Activated naive CD8-positive, alpha-beta T cell treated with anti-CD3 and anti-CD28 coated beads, Interleukin-2, amount 50 U/mL, for 24 hours (primary cell): Measurements from ENCODE around the gene STK11IP.
A peak's percentile ranks its signal among the peaks of the same experiment; 100 is the strongest.

Experiments
- ATAC-seq: fragments of 150-1000 bp; cut with Tn5 transposase; one replicate; pipeline ENCODE4 v1.10.0; 2021
- DNase-seq: peaks from one replicate; pipeline ENCODE4 v3.0.0; 2021
- H3K27ac Mint-ChIP-seq: one replicate; pipeline ENCODE4 v1.8.0; 2021; ENCODE audit warnings: mild to moderate bottlenecking, mixed read lengths
- H3K27me3 Mint-ChIP-seq: one replicate; pipeline ENCODE4 v1.8.0; 2021; ENCODE audit warnings: mixed read lengths
- H3K36me3 Mint-ChIP-seq: one replicate; pipeline ENCODE4 v1.8.0; 2021; ENCODE audit warnings: low read depth, mixed read lengths
- H3K4me1 Mint-ChIP-seq: one replicate; pipeline ENCODE4 v1.8.0; 2021; ENCODE audit warnings: mixed read lengths
- H3K4me3 Mint-ChIP-seq: one replicate; pipeline ENCODE4 v1.8.0; 2021; ENCODE audit warnings: mild to moderate bottlenecking, moderate library complexity, mixed read lengths
- H3K9me3 Mint-ChIP-seq: one replicate; pipeline ENCODE4 v1.8.0; 2021; ENCODE audit warnings: mixed read lengths

Gene STK11IP, protein sequence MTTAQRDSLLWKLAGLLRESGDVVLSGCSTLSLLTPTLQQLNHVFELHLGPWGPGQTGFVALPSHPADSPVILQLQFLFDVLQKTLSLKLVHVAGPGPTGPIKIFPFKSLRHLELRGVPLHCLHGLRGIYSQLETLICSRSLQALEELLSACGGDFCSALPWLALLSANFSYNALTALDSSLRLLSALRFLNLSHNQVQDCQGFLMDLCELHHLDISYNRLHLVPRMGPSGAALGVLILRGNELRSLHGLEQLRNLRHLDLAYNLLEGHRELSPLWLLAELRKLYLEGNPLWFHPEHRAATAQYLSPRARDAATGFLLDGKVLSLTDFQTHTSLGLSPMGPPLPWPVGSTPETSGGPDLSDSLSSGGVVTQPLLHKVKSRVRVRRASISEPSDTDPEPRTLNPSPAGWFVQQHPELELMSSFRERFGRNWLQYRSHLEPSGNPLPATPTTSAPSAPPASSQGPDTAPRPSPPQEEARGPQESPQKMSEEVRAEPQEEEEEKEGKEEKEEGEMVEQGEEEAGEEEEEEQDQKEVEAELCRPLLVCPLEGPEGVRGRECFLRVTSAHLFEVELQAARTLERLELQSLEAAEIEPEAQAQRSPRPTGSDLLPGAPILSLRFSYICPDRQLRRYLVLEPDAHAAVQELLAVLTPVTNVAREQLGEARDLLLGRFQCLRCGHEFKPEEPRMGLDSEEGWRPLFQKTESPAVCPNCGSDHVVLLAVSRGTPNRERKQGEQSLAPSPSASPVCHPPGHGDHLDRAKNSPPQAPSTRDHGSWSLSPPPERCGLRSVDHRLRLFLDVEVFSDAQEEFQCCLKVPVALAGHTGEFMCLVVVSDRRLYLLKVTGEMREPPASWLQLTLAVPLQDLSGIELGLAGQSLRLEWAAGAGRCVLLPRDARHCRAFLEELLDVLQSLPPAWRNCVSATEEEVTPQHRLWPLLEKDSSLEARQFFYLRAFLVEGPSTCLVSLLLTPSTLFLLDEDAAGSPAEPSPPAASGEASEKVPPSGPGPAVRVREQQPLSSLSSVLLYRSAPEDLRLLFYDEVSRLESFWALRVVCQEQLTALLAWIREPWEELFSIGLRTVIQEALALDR

GRCh38 chr2:219597552-219598307, at the start of gene STK11IP:
TSS of gene STK11IP (plus strand) at chr2:219597857. CDS start at chr2:219598120, 263 bp downstream.
- Mint-ChIP-seq H3K27me3 (peaks cover 2% of the 10 kb centered on the region), H3K9me3 (no peaks in the 10 kb centered on the region)
- peak; percentile 93 for DNase-seq

DNA sequence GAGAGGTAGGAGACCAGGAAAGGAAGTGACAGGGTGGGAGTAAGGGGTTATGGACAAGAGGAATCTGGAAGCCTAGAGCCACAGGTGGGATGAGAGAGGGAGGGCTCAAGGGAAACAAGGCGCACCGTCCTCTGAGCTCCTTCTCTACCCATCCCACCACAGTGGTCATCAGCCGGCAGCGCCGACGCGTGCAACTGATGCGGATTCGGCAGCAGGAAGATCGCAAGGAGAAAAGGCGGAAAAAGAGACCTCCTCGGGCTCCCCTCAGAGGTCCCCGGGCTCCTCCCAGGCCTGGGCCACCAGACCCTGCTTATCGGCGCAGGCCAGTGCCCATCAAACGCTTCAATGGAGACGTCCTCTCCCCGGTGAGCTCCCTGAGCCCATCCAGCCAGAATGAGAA, 48.7 kb upstream of the STK11IP start:
- Mint-ChIP-seq H3K27me3 (peaks cover 45% of the 10 kb centered on the region), H3K27ac (no peak overlapping the region), H3K4me3 (no peak overlapping the region), H3K4me1 (peaks cover 14% of the 10 kb centered on the region), H3K36me3 (no peaks in the 10 kb centered on the region), H3K9me3 (no peaks in the 10 kb centered on the region)
- ATAC-seq (no peak), DNase-seq (no peak)

More at GRCh38 chr2:219597552-219598307, at the start of gene STK11IP:
- peaks cover 14% of the 10 kb centered on the region for H3K36me3 Mint-ChIP-seq
- peak within 1 kb of the TSS; percentile 97 for H3K27ac Mint-ChIP-seq
- H3K4me1 Mint-ChIP-seq, result peaks cover 20% of the 10 kb centered on the region
- peak within 1 kb of the TSS; percentile 95 for H3K4me3 Mint-ChIP-seq
- ATAC-seq, result peak; percentile 91

GRCh38 chr2:219549619-219550018, 48.0 kb upstream of the STK11IP start:
- Mint-ChIP-seq H3K36me3 (no peaks in the 10 kb centered on the region), H3K4me3 (no peak overlapping the region)

GRCh38 chr2:219551441-219552381, 45.9 kb upstream of the STK11IP start:
- ATAC-seq, result peak; percentile 1

More at GRCh38 chr2:219549619-219550018, 48.0 kb upstream of the STK11IP start:
- peaks cover 8% of the 10 kb centered on the region for H3K4me1 Mint-ChIP-seq
- ATAC-seq (no peak), DNase-seq (no peak)
- H3K27ac Mint-ChIP-seq, result no peak overlapping the region
- no peaks in the 10 kb centered on the region for H3K9me3 Mint-ChIP-seq
- H3K27me3 Mint-ChIP-seq, result peaks cover 49% of the 10 kb centered on the region

GRCh38 chr2:219552382-219553167, 45.1 kb upstream of the STK11IP start:
- Mint-ChIP-seq H3K27ac (no peak overlapping the region), H3K4me3 (peak overlapping the region; percentile 63), H3K36me3 (no peaks in the 10 kb centered on the region), H3K27me3 (peaks cover 44% of the 10 kb centered on the region), H3K4me1 (peaks cover 6% of the 10 kb centered on the region), H3K9me3 (no peaks in the 10 kb centered on the region)
- ATAC-seq (peak; percentile 82), DNase-seq (peak; percentile 83)

More at GRCh38 chr2:219551441-219552381, 45.9 kb upstream of the STK11IP start:
- H3K27me3 Mint-ChIP-seq, result peaks cover 44% of the 10 kb centered on the region
- no peaks in the 10 kb centered on the region for H3K36me3 Mint-ChIP-seq
- no peak overlapping the region for H3K27ac Mint-ChIP-seq
- H3K4me1 Mint-ChIP-seq, result peaks cover 6% of the 10 kb centered on the region
- H3K9me3 Mint-ChIP-seq, result no peaks in the 10 kb centered on the region
- peak; percentile 18 for DNase-seq
- peak overlapping the region; percentile 63 for H3K4me3 Mint-ChIP-seq

- H3K27me3 Mint-ChIP-seq, result peaks cover 44% of the 10 kb centered on the region
- no peak overlapping the region for H3K27ac Mint-ChIP-seq
- H3K36me3 Mint-ChIP-seq, result no peaks in the 10 kb centered on the region
- H3K4me1 Mint-ChIP-seq, result peaks cover 6% of the 10 kb centered on the region
- ATAC-seq (no peak), DNase-seq (no peak)
- H3K4me3 Mint-ChIP-seq, result peak overlapping the region; percentile 4
- H3K9me3 Mint-ChIP-seq, result no peaks in the 10 kb centered on the region
These were observed 44.6 kb upstream of the STK11IP start for GRCh38 chr2:219553168-219553417.

- Mint-ChIP-seq H3K4me3 (peak overlapping the region; percentile 4), H3K27ac (no peak overlapping the region), H3K27me3 (peaks cover 40% of the 10 kb centered on the region), H3K9me3 (no peaks in the 10 kb centered on the region), H3K4me1 (peaks cover 6% of the 10 kb centered on the region), H3K36me3 (no peaks in the 10 kb centered on the region)
- DNase-seq (no peak), ATAC-seq (no peak)
These were observed 44.1 kb upstream of the STK11IP start for GRCh38 chr2:219553463-219553963.

DNA sequence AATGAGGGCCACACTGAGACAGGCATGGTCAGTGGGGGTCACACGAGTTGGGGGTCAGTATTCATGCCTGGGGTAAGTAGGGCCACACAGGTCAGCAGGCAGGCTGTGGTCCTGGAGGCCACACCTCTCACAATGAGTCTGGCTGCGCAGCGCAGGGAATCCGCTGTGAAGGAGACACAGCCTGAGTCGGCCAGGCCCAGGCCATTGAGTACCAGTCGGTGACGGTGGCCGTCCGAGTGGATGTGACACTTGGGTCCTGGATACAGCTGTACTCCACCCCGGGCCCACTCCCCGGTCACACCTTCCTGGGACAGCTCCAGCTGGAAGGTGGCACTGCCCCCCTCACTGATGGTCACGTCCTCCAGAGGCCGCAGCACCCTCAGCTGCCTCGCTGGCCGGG, 43.3 kb upstream of the STK11IP start:
- no peak for DNase-seq
- Mint-ChIP-seq H3K27ac (no peak overlapping the region), H3K4me1 (peaks cover 6% of the 10 kb centered on the region), H3K36me3 (no peaks in the 10 kb centered on the region), H3K27me3 (peaks cover 40% of the 10 kb centered on the region), H3K4me3 (no peak overlapping the region), H3K9me3 (no peaks in the 10 kb centered on the region)
- ATAC-seq, result no peak

DNA sequence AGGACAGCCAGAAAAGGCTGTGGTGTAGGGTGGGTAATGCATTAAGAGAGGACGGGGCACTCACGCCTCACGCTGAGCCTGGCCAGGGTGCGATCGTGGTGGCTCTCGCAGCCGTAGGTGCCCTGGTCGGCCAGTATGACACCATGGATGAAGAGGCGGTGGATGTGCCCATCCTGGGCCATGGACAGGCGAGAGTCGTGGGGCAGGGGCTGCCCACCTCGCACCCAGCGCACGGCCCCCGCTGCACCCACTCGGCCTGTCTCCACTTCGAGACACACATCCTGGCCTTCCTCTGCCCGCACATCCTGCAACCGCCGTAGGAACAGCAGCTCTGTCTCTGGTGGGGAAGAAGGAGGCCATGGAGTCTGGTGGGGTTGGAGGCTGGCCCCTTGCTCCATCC, 41.7 kb upstream of the STK11IP start:
- H3K27ac Mint-ChIP-seq, result no peak overlapping the region
- ATAC-seq, result no peak
- H3K27me3 Mint-ChIP-seq, result peaks cover 34% of the 10 kb centered on the region
- H3K4me1 Mint-ChIP-seq, result peaks cover 6% of the 10 kb centered on the region
- H3K4me3 Mint-ChIP-seq, result no peak overlapping the region
- H3K9me3 Mint-ChIP-seq, result no peaks in the 10 kb centered on the region
- no peak for DNase-seq
- H3K36me3 Mint-ChIP-seq, result no peaks in the 10 kb centered on the region

DNA sequence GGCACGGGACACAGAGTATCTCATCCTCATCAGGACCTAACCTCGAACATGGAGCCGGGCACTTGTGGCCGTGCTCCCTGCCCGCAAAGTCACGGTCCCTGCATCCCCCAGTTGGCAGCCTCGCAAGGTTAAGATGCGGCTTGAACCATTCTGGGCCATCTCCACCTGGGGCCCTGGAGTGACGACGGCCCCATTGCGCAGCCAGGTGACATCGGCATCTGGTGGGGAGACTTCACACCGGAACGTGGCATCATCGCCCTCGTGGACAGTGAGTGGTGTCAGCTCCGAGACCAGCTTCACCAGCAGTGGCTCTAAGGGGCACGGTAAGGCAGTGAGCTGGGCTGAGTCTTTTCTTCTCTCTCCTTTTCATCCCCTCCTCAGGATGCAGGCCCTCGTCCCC, 41.2 kb upstream of the STK11IP start:
- H3K27me3 Mint-ChIP-seq, result peaks cover 29% of the 10 kb centered on the region
- no peaks in the 10 kb centered on the region for H3K36me3 Mint-ChIP-seq
- H3K4me3 Mint-ChIP-seq, result no peak overlapping the region
- DNase-seq (no peak), ATAC-seq (no peak)
- H3K4me1 Mint-ChIP-seq, result peaks cover 6% of the 10 kb centered on the region
- H3K27ac Mint-ChIP-seq, result no peak overlapping the region
- H3K9me3 Mint-ChIP-seq, result no peaks in the 10 kb centered on the region

DNA sequence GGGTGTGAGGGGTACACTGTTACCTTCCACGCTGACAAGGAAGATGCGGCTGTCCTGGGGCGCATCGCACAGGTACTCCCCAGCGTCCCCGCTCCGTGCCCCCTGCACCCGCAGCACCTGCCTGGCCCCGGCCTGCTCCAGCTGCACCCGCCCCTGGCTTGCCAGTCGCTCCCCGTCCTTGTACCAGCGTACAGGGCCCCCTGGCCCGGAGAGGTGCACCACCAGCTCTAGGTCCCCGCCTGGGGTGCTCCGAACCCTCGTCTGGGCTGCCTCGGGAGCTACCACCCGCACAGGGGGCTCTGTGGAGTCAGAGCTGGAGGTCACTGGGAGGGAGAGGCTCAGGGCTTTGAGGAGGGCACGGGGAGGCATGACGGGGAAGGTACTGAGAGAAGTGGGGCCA, 40.3 kb upstream of the STK11IP start:
- H3K27me3 Mint-ChIP-seq, result peaks cover 23% of the 10 kb centered on the region
- no peak overlapping the region for H3K4me3 Mint-ChIP-seq
- no peaks in the 10 kb centered on the region for H3K36me3 Mint-ChIP-seq
- no peak overlapping the region for H3K27ac Mint-ChIP-seq
- ATAC-seq (no peak), DNase-seq (no peak)
- H3K4me1 Mint-ChIP-seq, result peaks cover 4% of the 10 kb centered on the region
- H3K9me3 Mint-ChIP-seq, result no peaks in the 10 kb centered on the region

GRCh38 chr2:219557791-219558785, 39.6 kb upstream of the STK11IP start:
- Mint-ChIP-seq H3K4me1 (peaks cover 4% of the 10 kb centered on the region), H3K4me3 (no peak overlapping the region), H3K9me3 (no peaks in the 10 kb centered on the region), H3K27ac (no peak overlapping the region), H3K36me3 (no peaks in the 10 kb centered on the region), H3K27me3 (peaks cover 23% of the 10 kb centered on the region)
- ATAC-seq (no peak), DNase-seq (no peak)
